Activated naive CD4-positive, alpha-beta T cell treated with anti-CD3 and anti-CD28 coated beads, Interleukin-2, amount 50 U/mL, for 24 hours (primary cell): ENCODE measurements around the gene CEP250.
"Not testable (repeated sequence)": the region's sequence is repeated elsewhere in the genome, so short reads cannot be mapped to it uniquely, and the experiment has no call there.

Source experiments
- H3K27ac Mint-ChIP-seq: one replicate; pipeline ENCODE4 v1.8.0; 2021; ENCODE audit warnings: mild to moderate bottlenecking, mixed read lengths
- H3K27me3 Mint-ChIP-seq: one replicate; pipeline ENCODE4 v1.8.0; 2021; ENCODE audit warnings: mixed read lengths
- H3K36me3 Mint-ChIP-seq: one replicate; pipeline ENCODE4 v1.8.0; 2021; ENCODE audit warnings: mixed read lengths
- H3K4me1 Mint-ChIP-seq: one replicate; pipeline ENCODE4 v1.8.0; 2021; ENCODE audit warnings: mixed read lengths
- H3K4me3 Mint-ChIP-seq: one replicate; pipeline ENCODE4 v1.8.0; 2021; ENCODE audit warnings: mild to moderate bottlenecking, mixed read lengths
- H3K9me3 Mint-ChIP-seq: one replicate; pipeline ENCODE4 v1.8.0; 2021; ENCODE audit warnings: mixed read lengths

The CEP250 gene

DNA sequence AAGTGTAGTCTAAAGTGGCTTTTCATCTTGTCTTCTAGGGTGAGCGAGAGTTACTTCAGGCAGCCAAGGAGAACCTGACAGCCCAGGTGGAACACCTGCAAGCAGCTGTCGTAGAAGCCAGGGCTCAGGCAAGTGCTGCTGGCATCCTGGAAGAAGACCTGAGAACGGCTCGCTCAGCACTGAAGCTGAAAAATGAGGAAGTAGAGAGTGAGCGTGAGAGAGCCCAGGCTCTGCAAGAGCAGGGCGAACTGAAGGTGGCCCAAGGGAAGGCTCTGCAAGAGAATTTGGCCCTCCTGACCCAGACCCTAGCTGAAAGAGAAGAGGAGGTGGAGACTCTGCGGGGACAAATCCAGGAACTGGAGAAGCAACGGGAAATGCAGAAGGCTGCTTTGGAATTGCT lies 47.0 kb downstream of the CEP250 start:
- H3K36me3 Mint-ChIP-seq = peaks cover 30% of the 10 kb centered on the region
- no peaks in the 10 kb centered on the region for H3K9me3 Mint-ChIP-seq
- peaks cover 40% of the 10 kb centered on the region for H3K4me1 Mint-ChIP-seq
- no peak overlapping the region for H3K4me3 Mint-ChIP-seq
- no peaks in the 10 kb centered on the region for H3K27me3 Mint-ChIP-seq
- H3K27ac Mint-ChIP-seq = peak overlapping the region; percentile 57

DNA sequence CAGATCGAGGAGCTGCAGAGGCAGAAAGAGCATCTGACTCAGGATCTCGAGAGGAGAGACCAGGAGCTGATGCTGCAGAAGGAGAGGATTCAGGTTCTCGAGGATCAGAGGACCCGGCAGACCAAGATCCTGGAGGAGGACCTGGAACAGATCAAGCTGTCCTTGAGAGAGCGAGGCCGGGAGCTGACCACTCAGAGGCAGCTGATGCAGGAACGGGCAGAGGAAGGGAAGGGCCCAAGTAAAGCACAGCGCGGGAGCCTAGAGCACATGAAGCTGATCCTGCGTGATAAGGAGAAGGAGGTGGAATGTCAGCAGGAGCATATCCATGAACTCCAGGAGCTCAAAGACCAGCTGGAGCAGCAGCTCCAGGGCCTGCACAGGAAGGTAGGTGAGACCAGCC lies 47.9 kb downstream of the CEP250 start:
- no peaks in the 10 kb centered on the region for H3K9me3 Mint-ChIP-seq
- H3K27ac Mint-ChIP-seq = peak overlapping the region; percentile 38
- H3K4me1 Mint-ChIP-seq = peaks cover 41% of the 10 kb centered on the region
- H3K27me3 Mint-ChIP-seq = no peaks in the 10 kb centered on the region
- no peak overlapping the region for H3K4me3 Mint-ChIP-seq
- H3K36me3 Mint-ChIP-seq = peaks cover 33% of the 10 kb centered on the region

DNA sequence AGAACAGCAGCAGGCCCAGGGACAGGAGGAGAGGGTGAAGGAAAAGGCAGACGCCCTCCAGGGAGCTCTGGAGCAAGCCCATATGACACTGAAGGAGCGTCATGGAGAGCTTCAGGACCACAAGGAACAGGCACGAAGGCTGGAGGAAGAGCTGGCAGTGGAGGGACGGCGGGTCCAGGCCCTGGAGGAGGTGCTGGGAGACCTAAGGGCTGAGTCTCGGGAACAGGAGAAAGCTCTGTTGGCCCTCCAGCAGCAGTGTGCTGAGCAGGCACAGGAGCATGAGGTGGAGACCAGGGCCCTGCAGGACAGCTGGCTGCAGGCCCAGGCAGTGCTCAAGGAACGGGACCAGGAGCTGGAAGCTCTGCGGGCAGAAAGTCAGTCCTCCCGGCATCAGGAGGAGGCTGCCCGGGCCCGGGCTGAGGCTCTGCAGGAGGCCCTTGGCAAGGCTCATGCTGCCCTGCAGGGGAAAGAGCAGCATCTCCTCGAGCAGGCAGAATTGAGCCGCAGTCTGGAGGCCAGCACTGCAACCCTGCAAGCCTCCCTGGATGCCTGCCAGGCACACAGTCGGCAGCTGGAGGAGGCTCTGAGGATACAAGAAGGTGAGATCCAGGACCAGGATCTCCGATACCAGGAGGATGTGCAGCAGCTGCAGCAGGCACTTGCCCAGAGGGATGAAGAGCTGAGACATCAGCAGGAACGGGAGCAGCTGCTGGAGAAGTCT lies 48.6 kb downstream of the CEP250 start:
- H3K27me3 Mint-ChIP-seq = no peaks in the 10 kb centered on the region
- peak overlapping the region; percentile 56 for H3K27ac Mint-ChIP-seq
- H3K9me3 Mint-ChIP-seq = no peaks in the 10 kb centered on the region
- peaks cover 33% of the 10 kb centered on the region for H3K36me3 Mint-ChIP-seq
- H3K4me1 Mint-ChIP-seq = peaks cover 41% of the 10 kb centered on the region
- H3K4me3 Mint-ChIP-seq = no peak overlapping the region

DNA sequence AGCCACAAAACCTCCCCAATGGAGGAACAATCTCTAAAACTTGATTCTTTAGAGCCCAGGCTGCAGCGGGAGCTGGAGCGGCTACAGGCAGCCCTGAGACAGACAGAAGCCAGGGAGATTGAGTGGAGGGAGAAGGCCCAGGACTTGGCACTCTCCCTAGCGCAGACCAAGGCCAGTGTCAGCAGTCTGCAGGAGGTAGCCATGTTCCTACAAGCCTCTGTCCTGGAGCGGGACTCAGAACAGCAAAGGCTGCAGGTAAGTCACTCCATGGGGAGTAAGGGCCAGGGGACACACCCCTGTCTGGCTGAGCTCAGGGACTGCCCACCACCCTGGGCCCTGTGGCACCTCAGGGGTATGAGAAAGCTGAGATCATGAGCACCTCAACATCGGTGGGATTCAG lies 49.4 kb downstream of the CEP250 start:
- Mint-ChIP-seq H3K9me3 (no peaks in the 10 kb centered on the region), H3K27me3 (no peaks in the 10 kb centered on the region), H3K27ac (no peak overlapping the region), H3K36me3 (peaks cover 29% of the 10 kb centered on the region), H3K4me1 (peaks cover 41% of the 10 kb centered on the region), H3K4me3 (no peak overlapping the region)

- Mint-ChIP-seq H3K4me3 (peak overlapping the region; percentile 23), H3K27ac (peak overlapping the region; percentile 64), H3K4me1 (peaks cover 41% of the 10 kb centered on the region), H3K36me3 (peaks cover 26% of the 10 kb centered on the region), H3K9me3 (no peaks in the 10 kb centered on the region), H3K27me3 (no peaks in the 10 kb centered on the region)
These were observed 50.8 kb downstream of the CEP250 start for GRCh38 chr20:35506179-35506578.

DNA sequence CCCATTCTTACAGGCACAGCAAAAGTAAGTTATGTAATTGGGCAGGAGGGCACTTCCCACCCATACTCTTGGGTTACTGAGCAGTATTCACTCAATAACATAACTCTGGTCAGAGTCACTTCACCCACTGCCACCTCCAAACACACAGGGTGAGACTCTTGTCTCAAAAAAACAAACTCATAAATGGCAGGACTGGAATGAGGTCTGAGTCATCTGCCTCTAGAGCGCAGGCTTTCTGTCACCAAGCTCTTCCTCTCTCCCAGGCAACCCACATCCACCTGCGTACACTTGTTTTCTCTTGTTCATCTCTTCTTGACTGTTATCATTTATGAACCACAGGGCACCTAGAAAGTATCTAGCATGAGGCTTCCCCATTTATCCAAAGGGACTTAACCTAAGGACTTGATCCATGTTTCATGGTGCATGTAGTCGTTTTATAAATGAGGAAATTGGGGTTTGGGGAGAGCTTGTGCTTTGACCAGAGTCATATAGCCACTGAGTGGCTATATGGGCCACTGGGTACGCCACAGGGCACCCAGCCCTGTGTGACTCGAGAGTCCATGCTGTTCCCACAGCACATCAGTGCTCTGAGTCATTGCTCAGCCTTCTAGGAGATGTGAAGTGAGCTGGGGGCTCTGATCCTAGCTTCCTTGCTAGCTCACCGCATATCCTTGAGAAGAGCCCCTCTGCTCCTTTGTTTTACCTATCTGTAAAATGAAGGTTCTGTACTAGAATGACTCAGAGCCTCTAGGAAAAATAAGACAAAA lies 51.7 kb downstream of the CEP250 start:
- peak overlapping the region; percentile 89 for H3K27ac Mint-ChIP-seq
- H3K9me3 Mint-ChIP-seq = no peaks in the 10 kb centered on the region
- H3K36me3 Mint-ChIP-seq = peaks cover 23% of the 10 kb centered on the region
- H3K27me3 Mint-ChIP-seq = no peaks in the 10 kb centered on the region
- H3K4me3 Mint-ChIP-seq = no peak overlapping the region
- H3K4me1 Mint-ChIP-seq = peaks cover 41% of the 10 kb centered on the region

DNA sequence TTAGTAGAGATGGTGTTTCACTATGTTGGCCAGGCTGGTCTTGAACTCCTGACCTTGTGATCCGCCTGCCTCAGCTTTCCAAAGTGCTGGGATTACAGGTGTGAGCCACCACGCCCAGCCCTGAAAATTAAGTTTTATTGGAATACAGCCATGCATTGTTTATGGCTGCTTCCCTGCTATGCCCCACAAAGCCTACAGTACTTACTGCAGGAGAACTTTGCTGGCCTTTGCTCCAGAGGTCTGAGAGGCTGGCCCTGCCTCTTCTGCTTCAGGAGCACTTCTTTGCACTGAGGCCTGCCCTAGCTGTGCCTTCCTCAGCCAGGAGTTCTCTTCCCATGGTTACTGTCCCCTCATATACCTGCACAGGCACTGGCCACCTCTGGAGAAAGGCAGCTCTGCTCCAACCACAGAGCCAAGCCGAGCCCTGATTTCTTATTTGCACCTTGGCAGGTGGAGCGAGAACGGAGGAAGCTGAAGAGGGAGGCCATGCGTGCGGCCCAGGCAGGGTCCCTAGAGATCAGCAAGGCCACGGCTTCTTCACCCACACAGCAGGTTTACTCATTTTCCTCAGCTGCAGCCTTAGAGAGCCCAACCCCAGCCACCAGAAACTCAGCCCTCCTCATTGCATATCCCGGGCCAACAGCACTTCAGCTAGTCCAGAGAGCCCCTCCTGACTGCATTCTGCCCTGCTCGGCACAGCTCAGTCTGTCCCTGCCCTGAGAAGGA lies 53.3 kb downstream of the CEP250 start:
- Mint-ChIP-seq H3K4me1 (peaks cover 30% of the 10 kb centered on the region), H3K9me3 (no peaks in the 10 kb centered on the region), H3K27me3 (no peaks in the 10 kb centered on the region), H3K27ac (no peak overlapping the region), H3K36me3 (peaks cover 14% of the 10 kb centered on the region), H3K4me3 (no peak overlapping the region)

GRCh38 chr20:35510951-35511735 lies 55.7 kb downstream of the CEP250 start:
- Mint-ChIP-seq H3K27ac (no peak overlapping the region), H3K9me3 (no peaks in the 10 kb centered on the region), H3K4me3 (no peak overlapping the region), H3K4me1 (peaks cover 11% of the 10 kb centered on the region), H3K27me3 (no peaks in the 10 kb centered on the region), H3K36me3 (peaks cover 9% of the 10 kb centered on the region)

GRCh38 chr20:35511814-35512420 lies 56.5 kb downstream of the CEP250 start:
- H3K4me3 Mint-ChIP-seq = no peak overlapping the region
- no peak overlapping the region for H3K27ac Mint-ChIP-seq
- peaks cover 6% of the 10 kb centered on the region for H3K4me1 Mint-ChIP-seq
- no peaks in the 10 kb centered on the region for H3K9me3 Mint-ChIP-seq
- no peaks in the 10 kb centered on the region for H3K27me3 Mint-ChIP-seq
- peaks cover 9% of the 10 kb centered on the region for H3K36me3 Mint-ChIP-seq

GRCh38 chr20:35514371-35514932 lies 59.1 kb downstream of the CEP250 start:
- H3K4me1 Mint-ChIP-seq = no peaks in the 10 kb centered on the region
- no peak overlapping the region for H3K27ac Mint-ChIP-seq
- no peaks in the 10 kb centered on the region for H3K27me3 Mint-ChIP-seq
- peaks cover 2% of the 10 kb centered on the region for H3K36me3 Mint-ChIP-seq
- no peak overlapping the region for H3K4me3 Mint-ChIP-seq
- no peaks in the 10 kb centered on the region for H3K9me3 Mint-ChIP-seq

- Mint-ChIP-seq H3K36me3 (peaks cover 2% of the 10 kb centered on the region), H3K9me3 (no peaks in the 10 kb centered on the region), H3K4me1 (no peaks in the 10 kb centered on the region), H3K27ac (no peak overlapping the region), H3K27me3 (no peaks in the 10 kb centered on the region), H3K4me3 (no peak overlapping the region)
These were observed 59.9 kb downstream of the CEP250 start for GRCh38 chr20:35515341-35515740.

DNA sequence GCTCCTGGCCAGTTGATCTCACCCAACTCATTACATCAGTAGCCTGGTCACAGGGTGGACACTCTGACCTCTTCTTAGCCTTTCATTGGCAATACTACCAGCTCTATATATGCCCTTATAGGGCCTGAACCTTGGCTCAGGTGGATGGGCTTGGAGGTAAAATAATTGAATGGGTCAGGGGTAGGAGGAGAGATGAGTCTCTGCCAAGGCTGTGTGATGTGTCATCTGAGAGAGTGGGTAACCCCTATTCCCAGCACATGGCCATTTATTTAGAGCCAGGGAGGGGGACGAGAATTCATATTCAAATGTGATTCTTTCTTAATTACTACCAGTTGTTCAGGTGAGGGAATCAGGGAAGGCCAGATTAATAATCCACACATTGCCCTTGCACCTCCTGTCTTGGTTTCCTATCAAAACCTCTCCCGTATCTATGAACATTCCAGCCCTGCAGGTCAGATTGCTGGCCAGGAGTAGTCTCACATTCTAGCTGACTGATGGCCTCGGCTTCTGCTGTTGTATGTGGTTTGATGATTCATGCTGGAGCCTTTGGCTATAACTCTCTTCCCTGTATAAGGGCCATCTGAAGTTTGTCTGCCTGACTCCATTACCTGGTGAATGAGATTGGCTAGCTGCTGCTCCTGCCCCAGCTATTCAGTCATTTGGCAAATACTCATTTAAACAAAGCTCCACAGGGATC lies 60.7 kb downstream of the CEP250 start:
- no peak overlapping the region for H3K27ac Mint-ChIP-seq
- no peak overlapping the region for H3K4me3 Mint-ChIP-seq
- H3K4me1 Mint-ChIP-seq = no peaks in the 10 kb centered on the region
- no peaks in the 10 kb centered on the region for H3K9me3 Mint-ChIP-seq
- peaks cover 2% of the 10 kb centered on the region for H3K36me3 Mint-ChIP-seq
- H3K27me3 Mint-ChIP-seq = no peaks in the 10 kb centered on the region

GRCh38 chr20:35517125-35517524 lies 61.7 kb downstream of the CEP250 start:
- no peak overlapping the region for H3K27ac Mint-ChIP-seq
- H3K36me3 Mint-ChIP-seq = peaks cover 2% of the 10 kb centered on the region
- H3K9me3 Mint-ChIP-seq = no peaks in the 10 kb centered on the region
- H3K4me3 Mint-ChIP-seq = no peak overlapping the region
- H3K4me1 Mint-ChIP-seq = no peaks in the 10 kb centered on the region
- no peaks in the 10 kb centered on the region for H3K27me3 Mint-ChIP-seq

- H3K4me1 Mint-ChIP-seq, H3K9me3 Mint-ChIP-seq, H3K4me3 Mint-ChIP-seq, H3K27me3 Mint-ChIP-seq, H3K36me3 Mint-ChIP-seq, H3K27ac Mint-ChIP-seq: not testable (repeated sequence)
These were observed 62.4 kb downstream of the CEP250 start for GRCh38 chr20:35517767-35518166.
